Liver (tissue), 9 donors: Measurements from ENCODE around the gene DGKE. TPM values are rescaled to one million over a fixed set of nuclear protein-coding genes. Genes with fewer than 3 reads are reported as not detected.

Experiments used
- DNase-seq: peaks from one replicate; pipeline ENCODE4 v3.0.0-alpha.2; 2017; ENCODE audit warnings: low spot score
- H3K27ac ChIP-seq, 2 donors: one replicate each; pipeline ENCODE4 v1.7.0; 2013; ENCODE audit warnings: inconsistent platforms in 2 of 2, low read length in 2 of 2, control low read depth in 1 of 2, low read depth in 1 of 2, mild to moderate bottlenecking in 1 of 2
- H3K27me3 ChIP-seq, 4 donors: one replicate each; pipeline versions ENCODE4 v1.6.1 to v1.7.0; 2013; ENCODE audit warnings: low read length in 3 of 4, inconsistent platforms in 1 of 4, mild to moderate bottlenecking in 1 of 4, moderate library complexity in 1 of 4; ENCODE audit not compliant: control insufficient read depth in 4 of 4, insufficient read depth in 4 of 4
- H3K36me3 ChIP-seq, 4 donors: one replicate each; pipeline versions ENCODE4 v1.6.1 to v1.7.0; 2013; ENCODE audit warnings: low read length in 3 of 4, mild to moderate bottlenecking in 3 of 4, low read depth in 1 of 4, moderate library complexity in 1 of 4; ENCODE audit not compliant: control insufficient read depth in 4 of 4, insufficient read depth in 3 of 4
- H3K4me1 ChIP-seq, 4 donors: one replicate each; pipeline versions ENCODE4 v1.6.1 to v1.7.0; 2013; ENCODE audit warnings: low read length in 3 of 4, mild to moderate bottlenecking in 3 of 4, moderate library complexity in 1 of 4; ENCODE audit not compliant: control insufficient read depth in 4 of 4, insufficient read depth in 4 of 4
- H3K4me3 ChIP-seq, 3 donors: one replicate each; pipeline versions ENCODE4 v1.6.1 to v1.7.0; 2013; ENCODE audit warnings: low read length in 3 of 3, control low read depth in 1 of 3, low read depth in 1 of 3, mild to moderate bottlenecking in 1 of 3
- H3K9ac ChIP-seq, 2 donors: one replicate each; pipeline ENCODE4 v1.7.0; 2013; ENCODE audit warnings: low read length in 2 of 2, mild to moderate bottlenecking in 2 of 2, moderate library complexity in 2 of 2, control low read depth in 1 of 2, low read depth in 1 of 2
- H3K9me3 ChIP-seq, 4 donors: one replicate each; pipeline versions ENCODE4 v1.6.1 to v1.7.0; 2013; ENCODE audit warnings: low read length in 3 of 4; ENCODE audit not compliant: control insufficient read depth in 4 of 4
- EGR1 ChIP-seq, 2 donors: IDR thresholded peaks; 2 replicates each; pipeline ENCODE4 v1.6.1; 2016 to 2018; ENCODE audit warnings: antibody characterized with exemption in 2 of 2, low read depth in 2 of 2
- FOXA1 ChIP-seq: IDR thresholded peaks from 2 replicates; pipeline ENCODE4 v1.6.1; 2016; ENCODE audit warnings: antibody characterized with exemption
- FOXA2 ChIP-seq: IDR thresholded peaks from 2 replicates; pipeline ENCODE4 v1.6.1; 2016; ENCODE audit warnings: antibody characterized with exemption
- GABPA ChIP-seq, 2 donors: IDR thresholded peaks in 1 of 2; conservative IDR thresholded peaks in 1 of 2; 2 replicates each; pipeline ENCODE4 v1.6.1; 2016; ENCODE audit warnings: antibody characterized with exemption in 2 of 2, mild to moderate bottlenecking in 1 of 2, moderate library complexity in 1 of 2
- HNF4A ChIP-seq, 2 donors: conservative IDR thresholded peaks; 2 replicates each; pipeline ENCODE4 v1.6.1; 2016; ENCODE audit warnings: antibody characterized with exemption in 2 of 2, mild to moderate bottlenecking in 2 of 2
- HNF4G ChIP-seq: IDR thresholded peaks from 2 replicates; pipeline ENCODE4 v1.6.1; 2016; ENCODE audit warnings: antibody characterized with exemption
- JUND ChIP-seq, 2 donors: IDR thresholded peaks; 2 replicates each; pipeline ENCODE4 v1.6.1; 2016; ENCODE audit warnings: antibody characterized with exemption in 2 of 2
- MAX ChIP-seq: IDR thresholded peaks from 2 replicates; pipeline ENCODE4 v1.6.1; 2016; ENCODE audit warnings: antibody characterized with exemption
- NR2F2 ChIP-seq: IDR thresholded peaks from 2 replicates; pipeline ENCODE4 v1.6.1; 2016; ENCODE audit warnings: antibody characterized with exemption
- RAD21 ChIP-seq, 2 donors: IDR thresholded peaks; 2 replicates each; pipeline ENCODE4 v1.6.1; 2016; ENCODE audit warnings: antibody characterized with exemption in 2 of 2, mild to moderate bottlenecking in 2 of 2
- RXRA ChIP-seq, 2 donors: IDR thresholded peaks; 2 replicates each; pipeline ENCODE4 v1.6.1; 2017 to 2018; ENCODE audit warnings: antibody characterized with exemption in 2 of 2, mild to moderate bottlenecking in 1 of 2
- SP1 ChIP-seq: IDR thresholded peaks from 2 replicates; pipeline ENCODE4 v1.6.1; 2018; ENCODE audit warnings: antibody characterized with exemption, mild to moderate bottlenecking
- TAF1 ChIP-seq: conservative IDR thresholded peaks from 2 replicates; pipeline ENCODE4 v1.6.1; 2016; ENCODE audit warnings: antibody characterized with exemption, mild to moderate bottlenecking
- YY1 ChIP-seq: IDR thresholded peaks from 2 replicates; pipeline ENCODE4 v1.6.1; 2016; ENCODE audit warnings: antibody characterized with exemption, mild to moderate bottlenecking
- ZBTB33 ChIP-seq: IDR thresholded peaks from 2 replicates; pipeline ENCODE4 v1.6.1; 2016; ENCODE audit warnings: antibody characterized with exemption
- WGBS: extraction: QIAGEN DNeasy Blood & Tissue Kit; methylation state at CpG from one replicate; pipeline ENCODE4 v1.1.7; 2013; 5-methylcytosine and 5-hydroxymethylcytosine counted together
- polyA plus RNA-seq, 2 donors: library from polyadenylated mRNA; stranded (reverse) in 1 of 2; unstranded in 1 of 2; fragments of 200-250 nt in 1 of 2; fragments of >200 nt in 1 of 2; fragmentation: Nextera tagmentation in 1 of 2; extraction: Ambion mirVana in 1 of 2; gene quantifications; one replicate each; pipeline versions ENCODE4 v1.2.1 to v1.2.3, GENCODE V29; 2013 to 2015
- total RNA-seq, 2 donors: library from RNA; depleted of rRNA; stranded (reverse); fragments of >200 nt; gene quantifications; one replicate each; pipeline ENCODE4 v1.2.3, GENCODE V29; 2014
- TF ChIP-seq, protein P1 (sequence below): IDR thresholded peaks from 2 replicates; pipeline ENCODE4 v1.6.1; 2016; ENCODE audit warnings: antibody characterized with exemption, mild to moderate bottlenecking
- TF ChIP-seq, protein P2 (sequence below): fragments of 150-350 bp; IDR thresholded peaks from 2 replicates; pipeline ENCODE4 v1.5.1; 2017; ENCODE audit warnings: improper control_type of control experiment, low read depth, low read length; ENCODE audit not compliant: missing input control
- TF ChIP-seq, protein P3 (sequence below): IDR thresholded peaks from 2 replicates; pipeline ENCODE4 v1.6.1; 2016; ENCODE audit warnings: antibody characterized with exemption
- donor health status: healthy.
- donor health status: healthy.
- donor health status: healthy.
- donor health status: healthy.
- donor health status: healthy.

DGKE gene
- total and polyA plus RNA-seq, 4 donors, result 1.0 to 5.9 (median 2.8) TPM

DNA sequence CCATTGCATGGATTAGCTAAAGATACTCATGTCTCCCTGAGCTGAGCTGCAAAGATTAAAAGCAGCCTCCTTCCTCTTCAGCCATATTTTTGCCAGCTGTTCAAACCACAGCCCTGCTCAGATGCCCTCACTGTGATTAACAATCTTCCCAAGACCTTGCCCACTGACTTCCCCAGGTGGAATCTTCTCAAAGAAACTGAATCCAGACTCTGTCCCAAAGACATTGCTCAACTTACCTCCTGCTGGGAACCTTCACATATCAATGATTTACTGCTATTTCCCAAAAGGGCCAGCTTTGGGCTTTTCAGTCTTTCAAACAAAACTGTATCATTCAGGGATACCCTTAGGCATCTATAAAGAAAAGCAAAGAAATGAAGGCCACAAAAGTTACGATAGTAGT lies 9.4 kb upstream of the DGKE start:
- H3K27me3 ChIP-seq, result no peaks in the 10 kb centered on the region
- no peaks in the 10 kb centered on the region for H3K9me3 ChIP-seq
- no peak overlapping the region for H3K9ac ChIP-seq
- H3K4me1 ChIP-seq, result peaks cover 9 to 63% (median 51%) of the 10 kb centered on the region in 4 donors
- H3K27ac ChIP-seq, result no peak overlapping the region
- DNase-seq, result no peak
- 99% methylated on average over 1 of the region's 1 CpG for WGBS
- TF ChIP-seq FOXA2 (no peak), HNF4A (conservative IDR thresholded peaks at IDR 0.05) (peak; percentile 24 to 42), RXRA (IDR thresholded peaks at IDR 0.05) (peak in 1 of 2 donors; percentile 29), GABPA (IDR thresholded peaks at IDR 0.05 in 1 of 2, conservative IDR thresholded peaks at IDR 0.05 in 1 of 2) (no peak)
- no peak overlapping the region for H3K4me3 ChIP-seq
- H3K36me3 ChIP-seq, result peaks cover 0 to 2% (median 0%) of the 10 kb centered on the region in 4 donors

DNA sequence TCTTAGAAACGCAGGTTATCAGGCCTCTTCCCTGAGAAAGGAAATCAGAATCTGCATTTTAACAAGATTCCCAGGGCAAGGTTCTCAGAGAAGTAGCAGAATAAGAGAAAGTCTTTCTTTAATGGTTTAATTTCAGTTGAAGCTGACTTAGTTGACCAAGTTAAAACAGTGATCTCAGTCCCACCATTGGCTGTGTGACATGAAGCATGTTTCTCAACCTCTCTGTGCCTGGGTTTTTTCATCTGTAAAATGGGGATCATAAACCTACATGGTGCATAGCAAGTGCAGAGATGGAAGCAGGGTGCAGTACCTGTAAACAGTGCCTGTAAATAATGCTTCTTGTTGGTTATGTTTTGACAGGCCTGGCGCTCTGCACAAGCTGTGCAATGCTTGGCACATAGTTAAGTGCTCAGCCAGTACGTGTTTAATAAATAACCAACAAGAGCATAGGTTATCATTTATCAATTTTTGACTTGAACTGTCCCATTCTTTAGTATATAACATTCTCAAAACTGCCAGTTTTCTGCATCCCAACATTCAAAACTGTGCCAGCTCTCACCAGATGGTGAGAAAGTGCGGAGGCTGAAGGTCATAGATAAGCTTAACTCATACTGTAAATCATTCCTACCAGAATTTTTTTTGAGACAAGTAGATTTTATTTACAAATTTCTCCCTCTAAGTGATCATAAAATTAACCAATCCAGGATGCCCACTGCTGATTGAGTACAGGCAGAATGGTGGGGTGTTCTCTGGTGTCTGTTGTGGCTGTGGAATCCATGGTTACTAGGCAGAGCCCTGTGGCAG lies 7.1 kb upstream of the DGKE start:
- no peak for DNase-seq
- H3K9ac ChIP-seq, result no peak overlapping the region
- WGBS, result 49% methylated on average over 4 of the region's 4 CpGs
- H3K27ac ChIP-seq, result no peak overlapping the region
- H3K27me3 ChIP-seq, result no peaks in the 10 kb centered on the region
- H3K9me3 ChIP-seq, result no peaks in the 10 kb centered on the region
- no peak overlapping the region for H3K4me3 ChIP-seq
- peaks cover 0 to 2% (median 0%) of the 10 kb centered on the region in 4 donors for H3K36me3 ChIP-seq
- H3K4me1 ChIP-seq, result peaks cover 7 to 51% (median 39%) of the 10 kb centered on the region in 4 donors
- no peak for TF ChIP-seq TAF1
- TF ChIP-seq FOXA2, result peak; percentile 45
- no peak for TF ChIP-seq NR2F2
- peak in 1 of 2 donors; percentile 10 for TF ChIP-seq RAD21 (IDR thresholded peaks at IDR 0.05)
- TF ChIP-seq GABPA (IDR thresholded peaks at IDR 0.05 in 1 of 2, conservative IDR thresholded peaks at IDR 0.05 in 1 of 2), result no peak
- TF ChIP-seq, protein P1, sequence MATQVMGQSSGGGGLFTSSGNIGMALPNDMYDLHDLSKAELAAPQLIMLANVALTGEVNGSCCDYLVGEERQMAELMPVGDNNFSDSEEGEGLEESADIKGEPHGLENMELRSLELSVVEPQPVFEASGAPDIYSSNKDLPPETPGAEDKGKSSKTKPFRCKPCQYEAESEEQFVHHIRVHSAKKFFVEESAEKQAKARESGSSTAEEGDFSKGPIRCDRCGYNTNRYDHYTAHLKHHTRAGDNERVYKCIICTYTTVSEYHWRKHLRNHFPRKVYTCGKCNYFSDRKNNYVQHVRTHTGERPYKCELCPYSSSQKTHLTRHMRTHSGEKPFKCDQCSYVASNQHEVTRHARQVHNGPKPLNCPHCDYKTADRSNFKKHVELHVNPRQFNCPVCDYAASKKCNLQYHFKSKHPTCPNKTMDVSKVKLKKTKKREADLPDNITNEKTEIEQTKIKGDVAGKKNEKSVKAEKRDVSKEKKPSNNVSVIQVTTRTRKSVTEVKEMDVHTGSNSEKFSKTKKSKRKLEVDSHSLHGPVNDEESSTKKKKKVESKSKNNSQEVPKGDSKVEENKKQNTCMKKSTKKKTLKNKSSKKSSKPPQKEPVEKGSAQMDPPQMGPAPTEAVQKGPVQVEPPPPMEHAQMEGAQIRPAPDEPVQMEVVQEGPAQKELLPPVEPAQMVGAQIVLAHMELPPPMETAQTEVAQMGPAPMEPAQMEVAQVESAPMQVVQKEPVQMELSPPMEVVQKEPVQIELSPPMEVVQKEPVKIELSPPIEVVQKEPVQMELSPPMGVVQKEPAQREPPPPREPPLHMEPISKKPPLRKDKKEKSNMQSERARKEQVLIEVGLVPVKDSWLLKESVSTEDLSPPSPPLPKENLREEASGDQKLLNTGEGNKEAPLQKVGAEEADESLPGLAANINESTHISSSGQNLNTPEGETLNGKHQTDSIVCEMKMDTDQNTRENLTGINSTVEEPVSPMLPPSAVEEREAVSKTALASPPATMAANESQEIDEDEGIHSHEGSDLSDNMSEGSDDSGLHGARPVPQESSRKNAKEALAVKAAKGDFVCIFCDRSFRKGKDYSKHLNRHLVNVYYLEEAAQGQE, result no peak
- TF ChIP-seq SP1, result no peak
- no peak for TF ChIP-seq MAX
- TF ChIP-seq JUND (IDR thresholded peaks at IDR 0.05), result no peak
- TF ChIP-seq HNF4G, result no peak
- peak; percentile 15 to 60 for TF ChIP-seq HNF4A (conservative IDR thresholded peaks at IDR 0.05)
- TF ChIP-seq YY1, result no peak
- peak; percentile 12 for TF ChIP-seq FOXA1
- TF ChIP-seq, protein P2, sequence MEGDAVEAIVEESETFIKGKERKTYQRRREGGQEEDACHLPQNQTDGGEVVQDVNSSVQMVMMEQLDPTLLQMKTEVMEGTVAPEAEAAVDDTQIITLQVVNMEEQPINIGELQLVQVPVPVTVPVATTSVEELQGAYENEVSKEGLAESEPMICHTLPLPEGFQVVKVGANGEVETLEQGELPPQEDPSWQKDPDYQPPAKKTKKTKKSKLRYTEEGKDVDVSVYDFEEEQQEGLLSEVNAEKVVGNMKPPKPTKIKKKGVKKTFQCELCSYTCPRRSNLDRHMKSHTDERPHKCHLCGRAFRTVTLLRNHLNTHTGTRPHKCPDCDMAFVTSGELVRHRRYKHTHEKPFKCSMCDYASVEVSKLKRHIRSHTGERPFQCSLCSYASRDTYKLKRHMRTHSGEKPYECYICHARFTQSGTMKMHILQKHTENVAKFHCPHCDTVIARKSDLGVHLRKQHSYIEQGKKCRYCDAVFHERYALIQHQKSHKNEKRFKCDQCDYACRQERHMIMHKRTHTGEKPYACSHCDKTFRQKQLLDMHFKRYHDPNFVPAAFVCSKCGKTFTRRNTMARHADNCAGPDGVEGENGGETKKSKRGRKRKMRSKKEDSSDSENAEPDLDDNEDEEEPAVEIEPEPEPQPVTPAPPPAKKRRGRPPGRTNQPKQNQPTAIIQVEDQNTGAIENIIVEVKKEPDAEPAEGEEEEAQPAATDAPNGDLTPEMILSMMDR, result no peak
- TF ChIP-seq EGR1 (IDR thresholded peaks at IDR 0.05; ENCODE audit: low read depth in 2 of 2), result no peak
- TF ChIP-seq RXRA (IDR thresholded peaks at IDR 0.05), result peak in 1 of 2 donors; percentile 67
- TF ChIP-seq ZBTB33, result peak; percentile 40
- TF ChIP-seq, protein P3, sequence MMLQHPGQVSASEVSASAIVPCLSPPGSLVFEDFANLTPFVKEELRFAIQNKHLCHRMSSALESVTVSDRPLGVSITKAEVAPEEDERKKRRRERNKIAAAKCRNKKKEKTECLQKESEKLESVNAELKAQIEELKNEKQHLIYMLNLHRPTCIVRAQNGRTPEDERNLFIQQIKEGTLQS, result no peak
